SU-DHL-6 (cell line): ENCODE measurements around the gene PPP1R12B.
"Not testable (repeated sequence)": the region's sequence is repeated elsewhere in the genome, so short reads cannot be mapped to it uniquely, and the experiment has no call there.

Source experiments
- H2AFZ ChIP-seq: fragments of 200-600 bp; sonication (generic); 2 replicates; pipeline ENCODE4 v1.6.1; 2014; ENCODE audit warnings: low read depth, mild to moderate bottlenecking, moderate library complexity, mixed read lengths, antibody characterized with exemption, low read length; ENCODE audit not compliant: severe bottlenecking
- H3F3A ChIP-seq: fragments of 200-600 bp; shearing (Covaris generic); 2 replicates; pipeline ENCODE4 v1.6.0; 2016; ENCODE audit warnings: antibody characterized with exemption, mild to moderate bottlenecking; ENCODE audit not compliant: insufficient read depth
- H3K27ac ChIP-seq: fragments of 200-600 bp; sonication (generic); 2 replicates; pipeline ENCODE4 v1.5.1; 2016; ENCODE audit warnings: low read depth, mild to moderate bottlenecking, low read length, moderate library complexity, mixed read lengths
- H3K27me3 ChIP-seq: fragments of 200-600 bp; sonication (generic), shearing (Covaris generic); 2 replicates; pipeline ENCODE4 v1.6.0; 2014; ENCODE audit warnings: mild to moderate bottlenecking, low read length
- H3K36me3 ChIP-seq: fragments of 200-600 bp; sonication (generic); 2 replicates; pipeline ENCODE4 v1.6.1; 2014; ENCODE audit warnings: mild to moderate bottlenecking, low read length, mixed read lengths
- H3K4me2 ChIP-seq: fragments of 300-600, 200-600 bp; shearing (Covaris generic), sonication (generic); 2 replicates; pipeline ENCODE4 v1.6.0; 2014; ENCODE audit warnings: low read length, low read depth, mild to moderate bottlenecking; ENCODE audit not compliant: poor library complexity, severe bottlenecking
- H3K4me3 ChIP-seq: fragments of 200-600 bp; sonication (generic); 2 replicates; pipeline ENCODE4 v1.5.1; 2014; ENCODE audit warnings: antibody characterized with exemption, low read length, mild to moderate bottlenecking, mixed read lengths; ENCODE audit not compliant: insufficient read depth, poor library complexity, severe bottlenecking
- H3K79me2 ChIP-seq: fragments of 200-600 bp; sonication (generic); 2 replicates; pipeline ENCODE4 v1.6.1; 2014; ENCODE audit warnings: mild to moderate bottlenecking, low read length, moderate library complexity; ENCODE audit not compliant: insufficient read depth
- H3K9ac ChIP-seq: fragments of 200-600 bp; sonication (generic); 2 replicates; pipeline ENCODE4 v1.7.0; 2014; ENCODE audit warnings: mild to moderate bottlenecking, low read length
- H3K9me2 ChIP-seq: fragments of 200-600 bp; sonication (generic); replicated peaks from 2 replicates; pipeline ENCODE4 v1.6.1; 2014; ENCODE audit warnings: low read length; ENCODE audit not compliant: insufficient read depth
- H3K9me3 ChIP-seq: fragments of 200-600 bp; sonication (generic); 2 replicates; pipeline ENCODE4 v1.6.1; 2014; ENCODE audit warnings: low read length, mixed read lengths; ENCODE audit not compliant: insufficient read depth
- H4K20me1 ChIP-seq: fragments of 200-600 bp; sonication (generic); 2 replicates; pipeline ENCODE4 v1.6.1; 2014; ENCODE audit warnings: low read depth, mild to moderate bottlenecking, antibody characterized with exemption, low read length, moderate library complexity, mixed read lengths
- EZH2phosphoT487 ChIP-seq: fragments of 200-600 bp; sonication (generic), shearing (Covaris generic); conservative IDR thresholded peaks from 2 replicates; pipeline ENCODE4 v1.6.1; 2018; ENCODE audit warnings: mild to moderate bottlenecking, antibody characterized with exemption, low read length, moderate library complexity, mixed read lengths
- TF ChIP-seq, protein P1 (sequence below): fragments of 200-600 bp; sonication (generic); IDR thresholded peaks from one replicate; pipeline ENCODE4 v1.5.1; 2017; ENCODE audit warnings: antibody characterized with exemption, mild to moderate bottlenecking, low read length, moderate library complexity; ENCODE audit not compliant: insufficient read depth, poor library complexity, severe bottlenecking

Gene PPP1R12B

DNA sequence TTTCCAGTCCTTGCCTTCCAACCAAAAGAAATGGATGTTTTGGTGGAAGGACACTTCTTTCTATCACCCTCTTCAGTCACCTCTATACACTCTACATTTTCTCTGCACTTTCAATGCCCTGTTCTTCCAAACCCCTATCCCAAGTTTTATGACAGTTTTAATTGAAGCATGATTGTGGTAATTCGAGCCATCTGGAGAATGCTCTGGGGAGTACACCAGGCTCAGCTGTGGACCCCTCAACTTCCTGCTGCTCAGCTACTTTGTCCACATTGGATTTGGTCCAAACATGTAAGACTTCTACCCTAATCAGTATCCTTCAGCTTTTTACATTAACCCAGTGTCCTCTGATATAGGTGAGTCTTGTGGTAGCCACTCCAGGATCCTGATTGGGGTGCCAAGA lies 232.1 kb downstream of the PPP1R12B start:
- Histone ChIP-seq H3K9me2 (no peaks in the 10 kb centered on the region), H3K4me2 (no peak overlapping the region), H3K79me2 (no peaks in the 10 kb centered on the region), H3K9ac (no peak overlapping the region), H3K4me3 (no peak overlapping the region), H3K9me3 (no peaks in the 10 kb centered on the region), H3K27me3 (no peaks in the 10 kb centered on the region), H2AFZ (no peak overlapping the region), H3F3A (no peaks in the 10 kb centered on the region), H3K36me3 (no peaks in the 10 kb centered on the region), H3K27ac (no peak overlapping the region), H4K20me1 (no peaks in the 10 kb centered on the region)
- TF ChIP-seq EZH2phosphoT487 = no peak
- TF ChIP-seq, protein P1, sequence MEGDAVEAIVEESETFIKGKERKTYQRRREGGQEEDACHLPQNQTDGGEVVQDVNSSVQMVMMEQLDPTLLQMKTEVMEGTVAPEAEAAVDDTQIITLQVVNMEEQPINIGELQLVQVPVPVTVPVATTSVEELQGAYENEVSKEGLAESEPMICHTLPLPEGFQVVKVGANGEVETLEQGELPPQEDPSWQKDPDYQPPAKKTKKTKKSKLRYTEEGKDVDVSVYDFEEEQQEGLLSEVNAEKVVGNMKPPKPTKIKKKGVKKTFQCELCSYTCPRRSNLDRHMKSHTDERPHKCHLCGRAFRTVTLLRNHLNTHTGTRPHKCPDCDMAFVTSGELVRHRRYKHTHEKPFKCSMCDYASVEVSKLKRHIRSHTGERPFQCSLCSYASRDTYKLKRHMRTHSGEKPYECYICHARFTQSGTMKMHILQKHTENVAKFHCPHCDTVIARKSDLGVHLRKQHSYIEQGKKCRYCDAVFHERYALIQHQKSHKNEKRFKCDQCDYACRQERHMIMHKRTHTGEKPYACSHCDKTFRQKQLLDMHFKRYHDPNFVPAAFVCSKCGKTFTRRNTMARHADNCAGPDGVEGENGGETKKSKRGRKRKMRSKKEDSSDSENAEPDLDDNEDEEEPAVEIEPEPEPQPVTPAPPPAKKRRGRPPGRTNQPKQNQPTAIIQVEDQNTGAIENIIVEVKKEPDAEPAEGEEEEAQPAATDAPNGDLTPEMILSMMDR = no peak

- H3K4me2 ChIP-seq, H2AFZ ChIP-seq, H4K20me1 ChIP-seq, H3K9ac ChIP-seq, H3K27me3 ChIP-seq, H3K9me2 ChIP-seq, H3K27ac ChIP-seq, H3F3A ChIP-seq, H3K4me3 ChIP-seq, H3K36me3 ChIP-seq, H3K9me3 ChIP-seq, H3K79me2 ChIP-seq: not testable (repeated sequence)
These were observed 233.9 kb downstream of the PPP1R12B start for GRCh38 chr1:202582350-202582749.

DNA sequence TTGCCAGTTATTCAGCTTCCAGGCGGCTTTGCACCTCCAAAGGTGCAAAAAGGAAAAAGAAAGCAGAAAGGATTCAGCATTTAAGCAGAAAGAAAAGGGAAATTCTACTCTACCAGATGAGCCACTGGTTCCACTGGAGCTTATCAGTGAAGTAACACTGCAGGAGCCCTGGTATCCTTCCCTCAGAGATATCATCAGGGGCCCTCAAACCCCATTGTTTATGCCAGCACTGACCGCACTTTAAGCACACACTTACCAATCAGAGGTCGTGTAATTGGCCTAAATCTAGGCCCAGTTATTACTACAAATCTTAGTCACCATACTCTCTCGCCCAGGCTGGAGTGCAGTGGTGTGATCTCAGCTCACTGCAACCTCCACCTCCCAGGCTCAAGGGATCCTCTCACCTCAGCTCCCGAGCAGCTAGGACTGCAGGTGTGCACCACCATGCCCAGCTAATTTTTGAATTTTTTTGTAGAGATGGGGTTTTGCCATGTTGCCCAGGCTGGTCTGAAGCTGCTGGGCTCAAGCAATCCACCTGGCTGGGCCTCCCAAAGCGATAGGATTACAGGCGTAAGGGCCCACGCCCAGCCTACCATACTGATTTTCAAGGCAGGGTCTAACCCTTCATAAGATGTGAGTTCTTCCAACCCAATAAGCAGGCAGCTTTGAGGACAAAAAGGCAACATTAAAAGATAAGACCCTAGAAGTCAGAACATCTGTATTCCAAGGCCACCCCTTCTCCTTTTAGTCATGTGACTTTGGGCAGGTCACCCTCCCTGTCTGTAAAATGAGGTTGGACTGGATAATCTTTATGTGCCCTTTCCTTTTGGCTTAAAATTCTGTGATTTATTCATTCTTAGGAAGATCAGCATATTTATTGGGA lies 236.4 kb downstream of the PPP1R12B start:
- Histone ChIP-seq H3K79me2 (no peaks in the 10 kb centered on the region), H3K4me3 (no peak overlapping the region), H3K9me3 (no peaks in the 10 kb centered on the region), H3K4me2 (no peak overlapping the region), H3F3A (no peaks in the 10 kb centered on the region), H3K9ac (no peak overlapping the region), H3K36me3 (no peaks in the 10 kb centered on the region), H4K20me1 (no peaks in the 10 kb centered on the region), H3K27ac (no peak overlapping the region), H3K9me2 (no peaks in the 10 kb centered on the region), H3K27me3 (no peaks in the 10 kb centered on the region), H2AFZ (no peak overlapping the region)
- TF ChIP-seq, protein P1 = no peak
- TF ChIP-seq EZH2phosphoT487 = no peak

- no peaks in the 10 kb centered on the region for H4K20me1 ChIP-seq
- no peaks in the 10 kb centered on the region for H3K36me3 ChIP-seq
- H3K4me3 ChIP-seq = no peak overlapping the region
- no peak overlapping the region for H3K9ac ChIP-seq
- no peaks in the 10 kb centered on the region for H3F3A ChIP-seq
- no peaks in the 10 kb centered on the region for H3K27me3 ChIP-seq
- no peaks in the 10 kb centered on the region for H3K9me3 ChIP-seq
- TF ChIP-seq, protein P1 = no peak
- TF ChIP-seq EZH2phosphoT487 = no peak
- H3K9me2 ChIP-seq = no peaks in the 10 kb centered on the region
- H3K27ac ChIP-seq = no peak overlapping the region
- no peak overlapping the region for H3K4me2 ChIP-seq
- H3K79me2 ChIP-seq = no peaks in the 10 kb centered on the region
- no peak overlapping the region for H2AFZ ChIP-seq
These were observed 237.1 kb downstream of the PPP1R12B start for GRCh38 chr1:202585590-202585933.
